Measurements from ENCODE around the gene FNDC3A.
"Not testable (repeated sequence)": the region's sequence is repeated elsewhere in the genome, so short reads cannot be mapped to it uniquely, and the experiment has no call there.

Gene FNDC3A

DNA sequence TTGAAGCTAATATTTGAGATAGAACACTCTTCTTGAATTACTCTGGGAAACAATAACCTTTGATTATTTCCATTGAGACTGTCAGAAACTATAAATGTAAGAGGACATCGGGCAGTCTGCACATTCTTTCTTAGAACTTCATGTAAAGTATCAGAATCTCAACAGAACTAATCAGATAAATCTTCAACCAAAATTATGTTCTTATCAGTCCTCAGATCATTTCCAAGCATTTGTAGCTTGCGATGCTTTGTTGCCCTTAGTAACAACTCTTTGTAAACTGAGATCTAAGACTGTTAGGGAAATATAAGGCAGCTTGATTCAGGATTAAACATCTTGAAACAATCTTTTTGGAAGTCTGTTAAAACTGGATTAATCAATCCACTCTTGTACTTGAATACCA lies 70.3 kb downstream of the FNDC3A start:
- Histone ChIP-seq H3K4me1 (ENCODE audit: insufficient read depth, low read length) (no peaks in the 10 kb centered on the region; the same call in 1 of the 2 replicates), H3K4me3 (ENCODE audit: low read length) (no peak overlapping the region), H3K27me3 (ENCODE audit: insufficient read depth, low read length) (no peaks in the 10 kb centered on the region), H3K9ac (ENCODE audit: low read depth, low read length) (no peak overlapping the region), H3K36me3 (ENCODE audit: insufficient read depth, low read depth, low read length) (no peaks in the 10 kb centered on the region), H3K9me3 (ENCODE audit: insufficient read depth, low read depth, low read length) (no peaks in the 10 kb centered on the region; the same call in 1 of the 2 replicates), H3K27ac (ENCODE audit: low read length) (no peak overlapping the region)

- Histone ChIP-seq H3K9me3 (ENCODE audit: insufficient read depth, low read depth, low read length) (no peaks in the 10 kb centered on the region; the same call in 1 of the 2 replicates), H3K4me3 (ENCODE audit: low read length) (no peak overlapping the region), H3K4me1 (ENCODE audit: insufficient read depth, low read length) (no peaks in the 10 kb centered on the region; the same call in 1 of the 2 replicates), H3K9ac (ENCODE audit: low read depth, low read length) (no peak overlapping the region), H3K27ac (ENCODE audit: low read length) (no peak overlapping the region), H3K36me3 (ENCODE audit: insufficient read depth, low read depth, low read length) (no peaks in the 10 kb centered on the region), H3K27me3 (ENCODE audit: insufficient read depth, low read length) (no peaks in the 10 kb centered on the region)
These were observed 70.8 kb downstream of the FNDC3A start for GRCh38 chr13:49046519-49046918.

GRCh38 chr13:49052813-49053212 lies 77.1 kb downstream of the FNDC3A start:
- H3K27me3 ChIP-seq (ENCODE audit: insufficient read depth, low read length), result no peaks in the 10 kb centered on the region
- no peak overlapping the region for H3K27ac ChIP-seq (ENCODE audit: low read length)
- H3K4me3 ChIP-seq (ENCODE audit: low read length), result no peak overlapping the region
- H3K9me3 ChIP-seq (ENCODE audit: insufficient read depth, low read depth, low read length), result no peaks in the 10 kb centered on the region
- H3K4me1 ChIP-seq (ENCODE audit: insufficient read depth, low read length), result peaks cover 10% of the 10 kb centered on the region
- no peaks in the 10 kb centered on the region for H3K36me3 ChIP-seq (ENCODE audit: insufficient read depth, low read depth, low read length)
- H3K9ac ChIP-seq (ENCODE audit: low read depth, low read length), result no peak overlapping the region

GRCh38 chr13:49053215-49053614 lies 77.5 kb downstream of the FNDC3A start:
- no peaks in the 10 kb centered on the region for H3K9me3 ChIP-seq (ENCODE audit: insufficient read depth, low read depth, low read length)
- H3K4me3 ChIP-seq (ENCODE audit: low read length), result no peak overlapping the region
- H3K27ac ChIP-seq (ENCODE audit: low read length), result no peak overlapping the region
- H3K27me3 ChIP-seq (ENCODE audit: insufficient read depth, low read length), result no peaks in the 10 kb centered on the region
- H3K36me3 ChIP-seq (ENCODE audit: insufficient read depth, low read depth, low read length), result no peaks in the 10 kb centered on the region
- H3K9ac ChIP-seq (ENCODE audit: low read depth, low read length), result no peak overlapping the region
- peaks cover 10% of the 10 kb centered on the region for H3K4me1 ChIP-seq (ENCODE audit: insufficient read depth, low read length)

GRCh38 chr13:49053906-49054305 lies 78.2 kb downstream of the FNDC3A start:
- no peaks in the 10 kb centered on the region for H3K9me3 ChIP-seq (ENCODE audit: insufficient read depth, low read depth, low read length)
- H3K9ac ChIP-seq (ENCODE audit: low read depth, low read length), result no peak overlapping the region

DNA sequence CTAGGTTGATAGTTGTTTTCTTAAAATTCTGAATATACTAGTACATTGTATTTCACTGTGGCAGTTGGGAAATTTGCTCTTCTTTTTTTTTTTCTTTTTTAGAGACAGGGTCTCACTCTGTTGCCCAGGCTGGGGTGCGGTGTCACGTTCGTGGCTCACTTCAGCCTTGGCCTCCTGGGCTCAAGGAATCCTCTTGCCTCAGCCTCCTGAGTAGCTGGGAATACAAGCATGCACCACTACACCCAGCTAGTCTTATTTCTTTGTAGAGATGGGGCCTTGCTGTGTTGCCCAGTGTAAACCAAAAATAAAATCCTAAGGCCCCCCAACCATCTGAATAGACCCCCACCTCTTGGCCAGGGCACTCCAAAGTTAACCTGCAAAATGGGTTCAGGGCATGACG lies 79.3 kb downstream of the FNDC3A start:
- peaks cover 4% of the 10 kb centered on the region; the same call in 1 of the 2 replicates for H3K36me3 ChIP-seq (ENCODE audit: insufficient read depth, low read depth, low read length)
- no peak overlapping the region for H3K4me3 ChIP-seq (ENCODE audit: low read length)
- peaks cover 10% of the 10 kb centered on the region for H3K4me1 ChIP-seq (ENCODE audit: insufficient read depth, low read length)
- H3K27ac ChIP-seq (ENCODE audit: low read length), result no peak overlapping the region
- H3K27me3 ChIP-seq (ENCODE audit: insufficient read depth, low read length), result no peaks in the 10 kb centered on the region
- no peak overlapping the region for H3K9ac ChIP-seq (ENCODE audit: low read depth, low read length)
- no peaks in the 10 kb centered on the region for H3K9me3 ChIP-seq (ENCODE audit: insufficient read depth, low read depth, low read length)

More at GRCh38 chr13:49053906-49054305, 78.2 kb downstream of the FNDC3A start:
- Histone ChIP-seq H3K4me1 (ENCODE audit: insufficient read depth, low read length) (peaks cover 10% of the 10 kb centered on the region), H3K27ac (ENCODE audit: low read length) (no peak overlapping the region), H3K36me3 (ENCODE audit: insufficient read depth, low read depth, low read length) (peaks cover 4% of the 10 kb centered on the region; the same call in 1 of the 2 replicates), H3K4me3 (ENCODE audit: low read length) (no peak overlapping the region), H3K27me3 (ENCODE audit: insufficient read depth, low read length) (no peaks in the 10 kb centered on the region)

- Histone ChIP-seq H3K36me3 (ENCODE audit: insufficient read depth, low read depth, low read length) (peaks cover 4% of the 10 kb centered on the region; the same call in 1 of the 2 replicates), H3K4me1 (ENCODE audit: insufficient read depth, low read length) (peaks cover 10% of the 10 kb centered on the region), H3K27me3 (ENCODE audit: insufficient read depth, low read length) (no peaks in the 10 kb centered on the region), H3K9me3 (ENCODE audit: insufficient read depth, low read depth, low read length) (no peaks in the 10 kb centered on the region), H3K9ac (ENCODE audit: low read depth, low read length) (no peak overlapping the region), H3K4me3 (ENCODE audit: low read length) (no peak overlapping the region), H3K27ac (ENCODE audit: low read length) (no peak overlapping the region)
These were observed 81.5 kb downstream of the FNDC3A start for GRCh38 chr13:49057176-49057575.

- Histone ChIP-seq H3K36me3 (ENCODE audit: insufficient read depth, low read depth, low read length) (peaks cover 4% of the 10 kb centered on the region; the same call in 1 of the 2 replicates), H3K4me3 (ENCODE audit: low read length) (no peak overlapping the region), H3K9me3 (ENCODE audit: insufficient read depth, low read depth, low read length) (no peaks in the 10 kb centered on the region), H3K4me1 (ENCODE audit: insufficient read depth, low read length) (peaks cover under 1% of the 10 kb centered on the region), H3K9ac (ENCODE audit: low read depth, low read length) (no peak overlapping the region), H3K27me3 (ENCODE audit: insufficient read depth, low read length) (no peaks in the 10 kb centered on the region), H3K27ac (ENCODE audit: low read length) (no peak overlapping the region)
These were observed 83.0 kb downstream of the FNDC3A start for GRCh38 chr13:49058761-49059160.

DNA sequence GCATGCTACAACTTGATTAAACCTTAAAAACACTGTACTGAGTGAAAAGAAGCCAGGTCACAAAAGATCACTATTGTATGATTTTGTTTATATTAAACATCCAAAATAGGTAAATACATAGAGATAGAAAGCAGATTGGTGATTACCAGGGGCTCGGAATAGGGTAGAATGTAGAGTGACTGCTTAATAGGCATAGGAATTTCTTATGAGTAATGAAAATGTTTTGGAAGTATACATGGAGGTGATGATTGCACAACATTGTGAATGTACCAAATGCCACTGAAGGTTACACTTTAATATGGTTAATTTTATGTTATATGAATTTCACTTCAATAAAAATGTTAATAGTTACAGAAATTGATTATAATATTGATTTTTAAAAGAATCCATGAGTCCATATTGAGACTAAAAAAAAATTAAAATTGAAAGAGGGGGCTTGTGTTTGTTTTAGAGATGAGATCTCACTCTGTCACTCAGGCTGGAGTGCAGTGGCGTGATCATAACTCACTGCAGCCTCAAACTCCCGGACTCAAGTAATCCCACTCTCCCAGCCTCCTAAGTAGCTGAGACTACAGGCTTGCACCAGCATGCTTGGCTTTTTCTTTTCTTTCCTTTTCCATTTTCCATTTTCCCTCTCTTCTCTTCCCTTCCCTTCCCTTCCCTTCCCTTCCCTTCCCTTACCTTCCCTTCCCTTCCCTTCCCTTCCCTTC lies 85.1 kb downstream of the FNDC3A start:
- H3K36me3 ChIP-seq (ENCODE audit: insufficient read depth, low read depth, low read length), result peaks cover 4% of the 10 kb centered on the region; the same call in 1 of the 2 replicates
- H3K9ac ChIP-seq (ENCODE audit: low read depth, low read length), result no peak overlapping the region
- H3K4me3 ChIP-seq (ENCODE audit: low read length), result no peak overlapping the region
- no peaks in the 10 kb centered on the region for H3K4me1 ChIP-seq (ENCODE audit: insufficient read depth, low read length)
- H3K27ac ChIP-seq (ENCODE audit: low read length), result no peak overlapping the region
- H3K9me3 ChIP-seq (ENCODE audit: insufficient read depth, low read depth, low read length), result no peaks in the 10 kb centered on the region
- no peaks in the 10 kb centered on the region for H3K27me3 ChIP-seq (ENCODE audit: insufficient read depth, low read length)

- not testable (repeated sequence) for H3K36me3 ChIP-seq (ENCODE audit: insufficient read depth, low read depth, low read length); H3K9me3 ChIP-seq (ENCODE audit: insufficient read depth, low read depth, low read length); H3K9ac ChIP-seq (ENCODE audit: low read depth, low read length); H3K27ac ChIP-seq (ENCODE audit: low read length); H3K27me3 ChIP-seq (ENCODE audit: insufficient read depth, low read length); H3K4me3 ChIP-seq (ENCODE audit: low read length); H3K4me1 ChIP-seq (ENCODE audit: insufficient read depth, low read length)
These were observed 85.7 kb downstream of the FNDC3A start for GRCh38 chr13:49061388-49061752.

DNA sequence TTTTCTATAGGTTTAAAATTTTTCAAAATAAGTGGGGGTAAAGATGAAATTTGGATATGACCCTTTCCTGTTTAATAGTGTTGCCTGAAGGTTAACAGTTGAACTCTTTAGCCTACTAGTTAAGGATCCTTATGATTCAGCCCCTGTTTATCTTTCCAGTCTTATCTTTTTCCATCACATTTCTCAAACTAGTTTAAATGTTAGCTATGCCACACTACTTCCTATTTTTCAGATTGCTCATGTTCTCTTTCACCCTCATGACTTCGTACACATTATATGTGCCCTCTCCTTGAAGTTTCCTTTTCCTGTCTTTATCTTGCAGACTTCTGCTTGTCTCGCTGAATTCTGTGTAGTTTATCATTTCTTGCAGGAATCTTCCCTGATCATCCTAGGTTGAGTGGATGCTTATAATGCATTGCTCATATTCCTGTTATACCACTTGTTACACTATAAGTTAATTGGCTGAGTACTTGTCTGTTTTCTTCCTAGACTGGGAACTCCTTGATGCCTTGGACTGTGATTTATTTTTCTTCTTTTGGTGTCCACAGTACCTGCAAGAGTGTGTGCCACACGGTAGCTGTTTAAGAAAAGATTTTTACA lies 86.7 kb downstream of the FNDC3A start:
- Histone ChIP-seq H3K4me1 (ENCODE audit: insufficient read depth, low read length) (no peaks in the 10 kb centered on the region; the same call in 1 of the 2 replicates), H3K36me3 (ENCODE audit: insufficient read depth, low read depth, low read length) (peaks cover 4% of the 10 kb centered on the region; the same call in 1 of the 2 replicates), H3K4me3 (ENCODE audit: low read length) (no peak overlapping the region), H3K27me3 (ENCODE audit: insufficient read depth, low read length) (no peaks in the 10 kb centered on the region), H3K9me3 (ENCODE audit: insufficient read depth, low read depth, low read length) (no peaks in the 10 kb centered on the region), H3K27ac (ENCODE audit: low read length) (no peak overlapping the region), H3K9ac (ENCODE audit: low read depth, low read length) (no peak overlapping the region)

DNA sequence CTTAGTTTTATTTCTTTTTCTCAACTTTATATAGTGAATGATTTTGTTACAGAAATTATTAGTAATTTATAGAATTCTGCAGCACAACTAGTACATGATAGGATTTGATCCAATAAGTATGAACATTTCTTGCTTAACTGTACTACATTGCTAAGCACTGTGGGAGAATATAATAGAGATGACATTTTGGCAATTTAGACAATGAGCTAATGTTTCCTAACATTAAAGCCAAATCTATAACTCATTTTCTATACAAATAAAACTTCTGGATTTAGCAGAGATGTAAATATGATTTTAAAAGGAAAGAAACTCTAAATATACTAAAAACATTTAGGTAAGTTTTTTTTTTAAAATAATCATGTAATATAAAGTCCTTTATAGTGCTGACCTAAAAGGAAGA lies 87.3 kb downstream of the FNDC3A start:
- Histone ChIP-seq H3K4me3 (ENCODE audit: low read length) (no peak overlapping the region), H3K9ac (ENCODE audit: low read depth, low read length) (no peak overlapping the region), H3K27ac (ENCODE audit: low read length) (no peak overlapping the region), H3K4me1 (ENCODE audit: insufficient read depth, low read length) (no peaks in the 10 kb centered on the region; the same call in 1 of the 2 replicates), H3K36me3 (ENCODE audit: insufficient read depth, low read depth, low read length) (peaks cover 4% of the 10 kb centered on the region; the same call in 1 of the 2 replicates), H3K9me3 (ENCODE audit: insufficient read depth, low read depth, low read length) (no peaks in the 10 kb centered on the region), H3K27me3 (ENCODE audit: insufficient read depth, low read length) (no peaks in the 10 kb centered on the region)
